H9 (cell line): ENCODE measurements around the gene OAS3. TPM values are rescaled to one million over a fixed set of nuclear protein-coding genes. Genes with fewer than 3 reads are reported as not detected.

Experiments
- DNase-seq: peaks from one replicate; pipeline ENCODE4 v3.0.0-alpha.2; 2017
- H2AFZ ChIP-seq: one replicate; pipeline ENCODE4 v1.6.1; 2013; ENCODE audit warnings: mild to moderate bottlenecking, low read length, control low read depth, moderate library complexity
- H2AK5ac ChIP-seq: 2 replicates; pipeline ENCODE4 v1.6.1; 2013; ENCODE audit warnings: low read length, control low read depth, mixed read lengths; ENCODE audit not compliant: insufficient read length
- H2BK120ac ChIP-seq: one replicate; pipeline ENCODE4 v1.6.1; 2013; ENCODE audit warnings: low read depth, mild to moderate bottlenecking, low read length, control low read depth, inconsistent platforms; ENCODE audit not compliant: poor library complexity, severe bottlenecking
- H2BK12ac ChIP-seq: 2 replicates; pipeline ENCODE4 v1.6.1; 2013; ENCODE audit warnings: low read length, control low read depth, mixed read lengths, low read depth; ENCODE audit not compliant: insufficient read length
- H2BK15ac ChIP-seq: 2 replicates; pipeline ENCODE4 v1.6.1; 2013; ENCODE audit warnings: low read depth, low read length, control low read depth
- H2BK20ac ChIP-seq: one replicate; pipeline ENCODE4 v1.6.1; 2013; ENCODE audit warnings: low read depth, mild to moderate bottlenecking, low read length, control low read depth, inconsistent platforms; ENCODE audit not compliant: poor library complexity, severe bottlenecking
- H2BK5ac ChIP-seq: 2 replicates; pipeline ENCODE4 v1.6.1; 2013; ENCODE audit warnings: low read length, control low read depth, mixed read lengths; ENCODE audit not compliant: insufficient read length
- H3K14ac ChIP-seq: 2 replicates; pipeline ENCODE4 v1.6.1; 2013; ENCODE audit warnings: low read length, control low read depth; ENCODE audit not compliant: insufficient read depth
- H3K18ac ChIP-seq: 2 replicates; pipeline ENCODE4 v1.6.1; 2013; ENCODE audit warnings: low read depth, mild to moderate bottlenecking, mixed read lengths, low read length, control low read depth; ENCODE audit not compliant: insufficient read length
- H3K23ac ChIP-seq: 2 replicates; pipeline ENCODE4 v1.6.1; 2013; ENCODE audit warnings: low read length, control low read depth, mixed read lengths, low read depth; ENCODE audit not compliant: insufficient read length
- H3K23me2 ChIP-seq: 2 replicates; pipeline ENCODE4 v1.6.1; 2013; ENCODE audit warnings: low read depth, mild to moderate bottlenecking, mixed read lengths, low read length, control low read depth; ENCODE audit not compliant: insufficient read length, poor library complexity, severe bottlenecking
- H3K27ac ChIP-seq: 2 replicates; pipeline ENCODE4 v1.5.1; 2013; ENCODE audit warnings: low read length, control low read depth, mixed read lengths, low read depth; ENCODE audit not compliant: insufficient read length
- H3K27me3 ChIP-seq: 2 replicates; pipeline ENCODE4 v1.6.1; 2013; ENCODE audit warnings: low read length, control low read depth, inconsistent platforms; ENCODE audit not compliant: insufficient read depth
- H3K4ac ChIP-seq: 2 replicates; pipeline ENCODE4 v1.6.1; 2013; ENCODE audit warnings: low read depth, mild to moderate bottlenecking, control low read depth, inconsistent platforms, low read length, moderate library complexity
- H3K4me1 ChIP-seq: 2 replicates; pipeline ENCODE4 v1.6.1; 2013; ENCODE audit warnings: low read length, control low read depth, inconsistent platforms; ENCODE audit not compliant: insufficient read depth
- H3K4me2 ChIP-seq: 2 replicates; pipeline ENCODE4 v1.6.1; 2013; ENCODE audit warnings: low read length, control low read depth, mixed read lengths; ENCODE audit not compliant: insufficient read length, insufficient read depth
- H3K56ac ChIP-seq: 2 replicates; pipeline ENCODE4 v1.6.1; 2013; ENCODE audit warnings: low read depth, mild to moderate bottlenecking, mixed read lengths, low read length, control low read depth; ENCODE audit not compliant: insufficient read length
- H3K79me1 ChIP-seq: 2 replicates; pipeline ENCODE4 v1.6.1; 2013; ENCODE audit warnings: low read depth, mild to moderate bottlenecking, moderate library complexity, low read length, control low read depth, inconsistent platforms; ENCODE audit not compliant: insufficient read depth, poor library complexity, severe bottlenecking
- H3K79me2 ChIP-seq: 2 replicates; pipeline ENCODE4 v1.6.1; 2013; ENCODE audit warnings: low read length, control low read depth, inconsistent platforms; ENCODE audit not compliant: insufficient read depth
- H3K9ac ChIP-seq: 2 replicates; pipeline ENCODE4 v1.6.1; 2013; ENCODE audit warnings: low read length, control low read depth, mixed read lengths; ENCODE audit not compliant: insufficient read length; ENCODE audit errors: extremely low read depth
- H3K9me3 ChIP-seq: one replicate; pipeline ENCODE4 v1.6.1; 2013; ENCODE audit warnings: low read depth, low read length, inconsistent platforms; ENCODE audit not compliant: control insufficient read depth
- H3T11ph ChIP-seq: one replicate; pipeline ENCODE4 v1.6.1; 2013; ENCODE audit warnings: mild to moderate bottlenecking, low read length, control low read depth, inconsistent platforms
- H4K20me1 ChIP-seq: one replicate; pipeline ENCODE4 v1.6.1; 2013; ENCODE audit not compliant: control insufficient read depth, insufficient read length, insufficient read depth
- H4K5ac ChIP-seq: 2 replicates; pipeline ENCODE4 v1.6.1; 2013; ENCODE audit warnings: low read depth, mild to moderate bottlenecking, mixed read lengths, low read length, control low read depth; ENCODE audit not compliant: insufficient read length
- H4K8ac ChIP-seq: replicated peaks from 2 replicates; pipeline ENCODE4 v1.6.1; 2013; ENCODE audit warnings: low read length, control low read depth, mixed read lengths, low read depth; ENCODE audit not compliant: insufficient read length
- H4K91ac ChIP-seq: 2 replicates; pipeline ENCODE4 v1.6.1; 2013; ENCODE audit warnings: low read depth, mild to moderate bottlenecking, moderate library complexity, mixed read lengths, low read length, control low read depth; ENCODE audit not compliant: insufficient read length
- H3K27ac Mint-ChIP-seq, 3 experiments: 2 replicates in 2 of 3; 3 replicates in 1 of 3; pipeline ENCODE4 v1.8.0; 2020 to 2021; ENCODE audit warnings: mixed read lengths in 3 of 3, mild to moderate bottlenecking in 1 of 3, moderate library complexity in 1 of 3
- H3K27me3 Mint-ChIP-seq: 2 replicates; pipeline ENCODE4 v1.8.0; 2021; ENCODE audit warnings: low read depth, mild to moderate bottlenecking, moderate library complexity, mixed read lengths
- H3K36me3 Mint-ChIP-seq, 3 experiments: 2 replicates in 2 of 3; 3 replicates in 1 of 3; pipeline ENCODE4 v1.8.0; 2020 to 2021; ENCODE audit warnings: low read depth in 3 of 3, mixed read lengths in 3 of 3; ENCODE audit not compliant: insufficient read depth in 1 of 3
- H3K4me1 Mint-ChIP-seq, 2 experiments: 2 replicates each; pipeline ENCODE4 v1.8.0; 2020; ENCODE audit warnings: mixed read lengths in 2 of 2
- H3K4me3 Mint-ChIP-seq, 2 experiments: 2 replicates in 1 of 2; 3 replicates in 1 of 2; pipeline ENCODE4 v1.8.0; 2020 to 2021; ENCODE audit warnings: mild to moderate bottlenecking in 2 of 2, mixed read lengths in 2 of 2, moderate library complexity in 1 of 2
- H3K9me3 Mint-ChIP-seq, 2 experiments: 2 replicates in 1 of 2; 3 replicates in 1 of 2; pipeline ENCODE4 v1.8.0; 2020; ENCODE audit warnings: mild to moderate bottlenecking in 2 of 2, mixed read lengths in 2 of 2, moderate library complexity in 1 of 2
- WGBS: extraction: QIAGEN DNeasy Blood & Tissue Kit; methylation state at CpG from one replicate; pipeline ENCODE4 v1.1.7; 2013; ENCODE audit warnings: missing lambda C conversion rate, low lambda C conversion rate, mixed read lengths; ENCODE audit not compliant: insufficient read length; ENCODE audit errors: extremely low coverage; 5-methylcytosine and 5-hydroxymethylcytosine counted together
- total RNA-seq: library from RNA; stranded (reverse); gene quantifications from 2 replicates; pipeline ENCODE4 v1.2.1, GENCODE V29; 2021
- TF ChIP-seq, protein P1 (sequence below): fragments of 200-600 bp; sonication (generic); conservative IDR thresholded peaks from 3 replicates; pipeline ENCODE4 v1.8.0; 2021; ENCODE audit warnings: antibody characterized with exemption, mild to moderate bottlenecking

Gene OAS3
- total RNA-seq, 1 experiment from 2014 or later, result 0.81 TPM

DNA sequence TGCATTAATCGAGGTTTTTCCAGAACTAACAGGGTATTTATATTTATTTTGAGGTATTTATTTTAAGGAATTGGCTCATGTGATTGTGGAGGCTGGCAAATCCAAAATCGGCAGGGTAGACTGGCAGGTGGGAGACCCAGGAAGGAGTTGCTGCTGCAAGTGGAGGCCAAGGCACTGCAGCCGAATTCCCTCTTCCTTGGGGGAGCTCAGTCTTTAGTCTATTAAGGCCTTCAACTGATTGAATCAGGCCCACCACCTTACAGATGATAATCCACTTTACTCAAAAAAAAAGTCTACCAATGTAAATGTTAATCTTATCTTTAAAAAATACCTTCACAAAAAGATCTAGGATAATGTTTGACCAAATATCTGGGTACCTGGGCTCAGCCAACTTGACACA lies 38.9 kb downstream of the OAS3 start:
- Histone ChIP-seq H4K91ac (no peak overlapping the region), H3K14ac (no peak overlapping the region), H4K5ac (no peak overlapping the region), H4K20me1 (no peaks in the 10 kb centered on the region), H2AK5ac (no peak overlapping the region), H2BK120ac (no peak overlapping the region), H3K79me2 (no peaks in the 10 kb centered on the region), H3K27ac (no peak overlapping the region), H2BK15ac (no peak overlapping the region), H3K9ac (no peak overlapping the region), H3K4me2 (no peak overlapping the region), H3K18ac (no peak overlapping the region), H3K4me1 (no peaks in the 10 kb centered on the region; the same call in 1 of the 2 replicates), H2BK5ac (no peak overlapping the region), H2BK20ac (no peak overlapping the region), H3K9me3 (no peaks in the 10 kb centered on the region), H3K79me1 (no peaks in the 10 kb centered on the region), H4K8ac (no peak overlapping the region), H3K56ac (no peak overlapping the region), H2AFZ (no peak overlapping the region), H3K23ac (no peak overlapping the region), H2BK12ac (no peak overlapping the region), H3K23me2 (no peaks in the 10 kb centered on the region), H3K27me3 (no peaks in the 10 kb centered on the region), H3T11ph (no peak overlapping the region), H3K4ac (no peak overlapping the region)
- no CpG with 5 or more reads among the region's 3 CpGs for WGBS
- no peaks in the 10 kb centered on the region for H3K36me3 Mint-ChIP-seq
- DNase-seq, result no peak
- TF ChIP-seq, protein P1, sequence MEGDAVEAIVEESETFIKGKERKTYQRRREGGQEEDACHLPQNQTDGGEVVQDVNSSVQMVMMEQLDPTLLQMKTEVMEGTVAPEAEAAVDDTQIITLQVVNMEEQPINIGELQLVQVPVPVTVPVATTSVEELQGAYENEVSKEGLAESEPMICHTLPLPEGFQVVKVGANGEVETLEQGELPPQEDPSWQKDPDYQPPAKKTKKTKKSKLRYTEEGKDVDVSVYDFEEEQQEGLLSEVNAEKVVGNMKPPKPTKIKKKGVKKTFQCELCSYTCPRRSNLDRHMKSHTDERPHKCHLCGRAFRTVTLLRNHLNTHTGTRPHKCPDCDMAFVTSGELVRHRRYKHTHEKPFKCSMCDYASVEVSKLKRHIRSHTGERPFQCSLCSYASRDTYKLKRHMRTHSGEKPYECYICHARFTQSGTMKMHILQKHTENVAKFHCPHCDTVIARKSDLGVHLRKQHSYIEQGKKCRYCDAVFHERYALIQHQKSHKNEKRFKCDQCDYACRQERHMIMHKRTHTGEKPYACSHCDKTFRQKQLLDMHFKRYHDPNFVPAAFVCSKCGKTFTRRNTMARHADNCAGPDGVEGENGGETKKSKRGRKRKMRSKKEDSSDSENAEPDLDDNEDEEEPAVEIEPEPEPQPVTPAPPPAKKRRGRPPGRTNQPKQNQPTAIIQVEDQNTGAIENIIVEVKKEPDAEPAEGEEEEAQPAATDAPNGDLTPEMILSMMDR, result no peak
- no peaks in the 10 kb centered on the region for H3K9me3 Mint-ChIP-seq
- no peak overlapping the region for H3K27ac Mint-ChIP-seq
- H3K4me3 Mint-ChIP-seq, result no peak overlapping the region
- H3K27me3 Mint-ChIP-seq, result peaks cover 3% of the 10 kb centered on the region
- peaks cover 0 to 7% of the 10 kb centered on the region in 2 experiments; a peak in 2 of 4 replicates for H3K4me1 Mint-ChIP-seq
